ENCODE measurements around the gene NRCAM. TPM values are rescaled to one million over a fixed set of nuclear protein-coding genes. Genes with fewer than 3 reads are reported as not detected.

Gene NRCAM
- total RNA-seq, 1 experiment from 2014 or later: 2.7 TPM

GRCh38 chr7:108487646-108488045 lies 31.4 kb upstream of the NRCAM start (continued):
- no peak for TF ChIP-seq ZNF281 (CRISPR knock-in tag; IDR thresholded peaks at IDR 0.05)
- no peak for TF ChIP-seq MAX (CRISPR knock-in tag; IDR thresholded peaks at IDR 0.05)

- H3K27ac Mint-ChIP-seq: no peak overlapping the region
- no peaks in the 10 kb centered on the region for H3K36me3 Mint-ChIP-seq
- no peak for DNase-seq (ENCODE audit: low spot score)
- H3K27me3 Mint-ChIP-seq (ENCODE audit: low read depth): no peaks in the 10 kb centered on the region
- no peak overlapping the region for H3K4me3 Mint-ChIP-seq
- no peak for ATAC-seq
- CTCF ChIA-PET: no interaction called here
- POLR2A ChIA-PET: no interaction called here
- H3K9me3 Mint-ChIP-seq: no peaks in the 10 kb centered on the region
- TF ChIP-seq NFE2L1 (CRISPR knock-in tag; IDR thresholded peaks at IDR 0.05): no peak
- no peak for TF ChIP-seq JUN (CRISPR knock-in tag; IDR thresholded peaks at IDR 0.05)
- no peak for TF ChIP-seq ZNF138 (CRISPR knock-in tag; conservative IDR thresholded peaks at IDR 0.05)
- H3K4me1 Mint-ChIP-seq: no peaks in the 10 kb centered on the region
These were observed 30.2 kb upstream of the NRCAM start for GRCh38 chr7:108486291-108486966.

GRCh38 chr7:108484137-108484536 lies 27.9 kb upstream of the NRCAM start:
- Mint-ChIP-seq H3K36me3 (no peaks in the 10 kb centered on the region), H3K4me1 (no peaks in the 10 kb centered on the region), H3K27ac (no peak overlapping the region), H3K27me3 (ENCODE audit: low read depth) (no peaks in the 10 kb centered on the region), H3K9me3 (no peaks in the 10 kb centered on the region), H3K4me3 (no peak overlapping the region)
- CTCF ChIA-PET: no interaction called here
- POLR2A ChIA-PET: no interaction called here
- no peak for ATAC-seq
- TF ChIP-seq ZNF416 (CRISPR knock-in tag; IDR thresholded peaks at IDR 0.05) (no peak), FOXP1 (CRISPR knock-in tag; IDR thresholded peaks at IDR 0.05; ENCODE audit: borderline replicate concordance) (no peak), ZNF138 (CRISPR knock-in tag; conservative IDR thresholded peaks at IDR 0.05) (no peak)
- DNase-seq (ENCODE audit: low spot score): no peak

- Mint-ChIP-seq H3K27ac (no peak overlapping the region), H3K9me3 (no peaks in the 10 kb centered on the region), H3K27me3 (ENCODE audit: low read depth) (no peaks in the 10 kb centered on the region), H3K4me3 (no peak overlapping the region), H3K4me1 (peaks cover 7% of the 10 kb centered on the region; the same call in 1 of the 2 replicates), H3K36me3 (no peaks in the 10 kb centered on the region)
- POLR2A ChIA-PET: no interaction called here
- no peak for DNase-seq (ENCODE audit: low spot score)
- CTCF ChIA-PET: interaction anchor here (2.0 kb wide), 1 partner anchor 17 kb away, joined by 8 read pairs; no protein-coding TSS in a partner anchor
- no peak for ATAC-seq
- TF ChIP-seq ARID4B (CRISPR knock-in tag; IDR thresholded peaks at IDR 0.05; ENCODE audit: borderline replicate concordance): no peak
- TF ChIP-seq MAX (CRISPR knock-in tag; IDR thresholded peaks at IDR 0.05): no peak
- no peak for TF ChIP-seq JAZF1 (CRISPR knock-in tag; IDR thresholded peaks at IDR 0.05)
- TF ChIP-seq ESRRA (CRISPR knock-in tag; IDR thresholded peaks at IDR 0.05; ENCODE audit: borderline replicate concordance): no peak
- no peak for TF ChIP-seq TP53 (CRISPR knock-in tag; IDR thresholded peaks at IDR 0.05)
- no peak for TF ChIP-seq ZNF138 (CRISPR knock-in tag; conservative IDR thresholded peaks at IDR 0.05)
- TF ChIP-seq ETV6 (CRISPR knock-in tag; IDR thresholded peaks at IDR 0.05): no peak
- TF ChIP-seq ZNF281 (CRISPR knock-in tag; IDR thresholded peaks at IDR 0.05): no peak
- no peak for TF ChIP-seq ZNF219 (CRISPR knock-in tag; IDR thresholded peaks at IDR 0.05; ENCODE audit: borderline replicate concordance)
- no peak for TF ChIP-seq SMAD4 (CRISPR knock-in tag; IDR thresholded peaks at IDR 0.05)
- no peak for TF ChIP-seq ZNF512 (CRISPR knock-in tag; IDR thresholded peaks at IDR 0.05; ENCODE audit: borderline replicate concordance)
- TF ChIP-seq ZNF232 (CRISPR knock-in tag; IDR thresholded peaks at IDR 0.05): no peak
- TF ChIP-seq NR1H2 (CRISPR knock-in tag; IDR thresholded peaks at IDR 0.05): no peak
These were observed 24.1 kb upstream of the NRCAM start for GRCh38 chr7:108480311-108480710.
